ENCODE data around the gene HERC6.
"Not testable (repeated sequence)": the region's sequence is repeated elsewhere in the genome, so short reads cannot be mapped to it uniquely, and the experiment has no call there.

Gene HERC6

DNA sequence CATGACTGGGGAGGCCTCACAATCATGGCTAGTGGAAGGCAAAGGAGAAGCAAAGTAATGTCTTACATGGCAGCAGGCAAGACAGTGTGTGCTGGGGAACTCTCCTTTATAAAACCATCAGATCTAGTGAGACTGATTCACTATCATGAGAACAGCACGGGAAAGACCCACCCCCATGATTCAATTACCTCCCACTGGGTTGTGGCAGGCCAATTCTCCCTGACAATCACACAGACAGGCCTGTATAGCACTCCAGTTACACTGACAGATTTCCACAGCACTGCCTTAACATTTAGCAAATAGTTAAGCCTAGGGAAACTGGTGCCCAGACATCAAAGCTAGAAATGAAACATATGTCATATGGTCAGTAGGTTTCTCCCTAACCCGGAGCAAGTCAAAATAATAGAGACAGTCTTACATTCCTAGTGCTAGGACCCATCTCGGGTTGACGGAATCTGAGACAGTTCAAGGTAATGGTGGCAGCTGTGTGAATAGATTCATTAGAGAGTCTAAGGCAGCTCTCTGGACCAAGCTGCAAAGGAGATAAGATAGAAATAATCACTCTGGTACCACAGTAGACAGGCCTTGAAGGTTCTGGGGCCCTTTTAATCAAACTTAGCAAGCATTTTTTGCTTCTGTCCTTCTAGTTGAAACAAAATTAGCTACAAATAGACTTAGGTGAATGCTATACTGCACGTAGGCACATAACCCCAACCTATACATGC, 68.9 kb downstream of the HERC6 start:
- DNase-seq (ENCODE audit: low spot score) = no peak

GRCh38 chr4:88448211-88448765, 69.6 kb downstream of the HERC6 start:
- DNase-seq (ENCODE audit: low spot score) = not testable (repeated sequence)

GRCh38 chr4:88448889-88449288, 70.2 kb downstream of the HERC6 start:
- DNase-seq (ENCODE audit: low spot score) = no peak

- no peak for DNase-seq (ENCODE audit: low spot score)
These were observed 70.6 kb downstream of the HERC6 start for GRCh38 chr4:88449290-88449689.

GRCh38 chr4:88451205-88451604, 72.6 kb downstream of the HERC6 start:
- no peak for DNase-seq (ENCODE audit: low spot score)

- no peak for DNase-seq (ENCODE audit: low spot score)
These were observed 74.3 kb downstream of the HERC6 start for GRCh38 chr4:88452912-88453311.

DNA sequence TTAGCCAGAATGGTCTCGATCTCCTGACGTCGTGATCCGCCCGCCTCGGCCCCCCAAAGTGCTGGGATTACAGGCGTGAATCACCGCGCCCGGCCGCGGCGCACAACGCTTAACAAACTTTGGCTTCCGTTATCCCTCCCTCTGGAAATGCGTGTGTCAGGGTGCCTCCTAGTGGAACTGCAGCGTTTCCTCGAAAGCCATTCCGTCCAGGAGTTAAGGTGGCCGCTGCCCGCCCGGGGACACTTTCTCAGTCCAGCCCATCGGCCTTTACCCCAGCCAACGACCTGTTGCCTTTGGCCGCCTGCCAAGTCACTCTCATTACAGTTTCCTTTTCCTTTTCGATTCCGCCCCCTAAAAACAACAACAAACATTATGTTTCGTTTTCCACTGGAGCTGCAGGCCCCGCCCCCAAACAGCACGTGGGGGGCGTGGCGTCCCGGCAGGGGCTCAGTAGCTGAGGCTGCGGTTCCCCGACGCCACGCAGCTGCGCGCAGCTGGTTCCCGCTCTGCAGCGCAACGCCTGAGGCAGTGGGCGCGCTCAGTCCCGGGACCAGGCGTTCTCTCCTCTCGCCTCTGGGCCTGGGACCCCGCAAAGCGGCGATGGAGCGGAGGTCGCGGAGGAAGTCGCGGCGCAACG, 78.1 kb downstream of the HERC6 start, which contains the start of gene HERC5:
TSS of gene HERC5 (plus strand) at position 450 of the 637 bp plus-strand sequence. CDS start at position 601, 151 bp downstream.
- peak; percentile 94 for DNase-seq (ENCODE audit: low spot score)

GRCh38 chr4:88457307-88458103, 78.9 kb downstream of the HERC6 start:
- DNase-seq (ENCODE audit: low spot score) = peak; percentile 19

- DNase-seq (ENCODE audit: low spot score) = no peak
These were observed 79.6 kb downstream of the HERC6 start for GRCh38 chr4:88458104-88458740.

DNA sequence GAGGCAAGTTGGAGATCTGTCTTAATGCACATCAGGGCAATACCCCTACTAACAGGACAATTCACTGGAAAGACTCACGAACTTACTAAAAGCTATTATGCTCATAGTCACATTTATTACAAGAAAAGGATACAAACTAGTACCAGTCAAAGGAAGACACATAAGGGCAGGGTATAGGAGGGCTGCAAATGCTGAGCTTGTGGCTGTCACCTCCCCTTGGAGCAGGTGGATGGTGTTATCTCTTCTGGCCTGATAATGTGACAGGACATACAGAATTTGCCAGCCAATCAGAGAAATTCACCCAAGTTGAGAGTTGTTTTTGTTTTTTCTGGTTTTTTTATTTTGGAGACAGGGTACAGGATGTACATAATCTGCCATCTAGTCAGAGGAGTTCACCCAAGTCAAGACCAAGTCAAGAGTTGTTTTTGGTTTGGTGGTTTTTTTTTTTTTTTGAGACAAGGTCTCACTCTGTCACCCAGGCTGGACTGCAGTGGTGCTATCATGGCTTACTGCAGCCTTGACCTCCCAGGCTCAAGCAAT, 87.1 kb downstream of the HERC6 start:
- no peak for DNase-seq (ENCODE audit: low spot score)

DNA sequence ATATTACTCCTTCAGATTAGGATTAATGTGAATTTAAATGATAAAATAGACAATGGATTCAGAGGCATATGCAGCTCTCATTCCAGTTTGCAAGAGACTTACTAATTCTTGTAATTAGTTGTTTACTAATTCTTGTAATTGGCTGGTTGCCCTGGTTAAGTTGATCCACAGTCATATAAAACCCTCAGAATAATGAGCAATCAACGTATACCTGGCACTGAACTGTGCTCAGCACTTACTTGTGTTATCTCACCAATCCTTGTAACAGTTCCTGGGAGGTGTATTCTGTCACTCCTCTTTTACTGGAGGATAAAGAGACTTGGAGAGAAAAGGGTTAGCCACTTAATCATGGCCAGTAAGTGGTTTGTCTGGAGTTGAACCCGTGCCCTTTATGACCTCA, 88.7 kb downstream of the HERC6 start:
- DNase-seq (ENCODE audit: low spot score) = no peak

DNA sequence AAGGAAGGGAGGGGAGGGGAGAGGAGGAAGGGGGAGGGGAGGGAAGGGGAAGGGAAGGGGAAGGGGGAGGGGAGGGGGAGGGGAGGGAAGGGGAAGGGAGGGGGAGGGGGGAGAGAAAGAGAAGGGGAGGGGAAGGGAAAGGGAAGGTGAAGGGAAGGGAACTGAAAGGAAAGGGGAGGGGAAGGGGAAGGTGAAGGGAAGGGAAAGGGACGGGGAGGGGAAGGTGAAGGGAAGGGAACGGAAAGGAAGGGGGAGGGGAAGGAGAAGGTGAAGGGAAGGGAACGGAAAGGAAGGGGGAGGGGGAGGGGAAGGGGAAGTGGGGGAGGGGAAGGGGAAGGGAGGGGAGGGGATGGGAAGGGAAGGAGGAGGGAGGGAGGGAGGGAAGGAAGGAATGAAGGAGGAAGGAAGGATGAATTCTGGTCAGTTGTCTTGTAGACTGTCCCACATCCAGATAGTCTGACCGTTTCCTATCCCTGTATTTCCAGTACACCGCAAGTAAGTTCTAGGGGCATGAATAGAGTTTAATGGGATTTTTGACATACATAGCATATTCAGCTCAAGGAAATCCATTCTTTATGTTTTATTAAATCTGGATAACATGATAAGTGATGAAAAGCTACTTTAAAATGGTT, 98.7 kb downstream of the HERC6 start:
- no peak for DNase-seq (ENCODE audit: low spot score)

DNA sequence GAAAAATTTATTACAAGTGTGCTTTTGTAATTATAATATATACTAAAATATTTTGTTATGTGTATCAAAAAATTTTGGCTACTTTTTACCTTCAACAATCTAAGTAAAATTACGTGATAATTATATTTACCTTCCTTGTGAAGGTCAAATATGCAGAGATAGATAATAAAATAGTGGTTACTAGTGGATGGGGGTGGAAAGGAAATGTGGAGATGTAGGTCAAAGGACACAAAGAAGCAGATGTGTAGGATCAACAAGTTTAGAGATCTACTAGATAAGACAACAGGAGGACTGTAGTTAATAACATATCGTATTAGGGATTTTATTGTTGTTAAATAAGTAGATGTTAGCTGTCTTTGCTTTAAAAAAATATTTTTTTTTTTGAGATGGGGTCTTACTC, 99.6 kb downstream of the HERC6 start:
- no peak for DNase-seq (ENCODE audit: low spot score)

DNA sequence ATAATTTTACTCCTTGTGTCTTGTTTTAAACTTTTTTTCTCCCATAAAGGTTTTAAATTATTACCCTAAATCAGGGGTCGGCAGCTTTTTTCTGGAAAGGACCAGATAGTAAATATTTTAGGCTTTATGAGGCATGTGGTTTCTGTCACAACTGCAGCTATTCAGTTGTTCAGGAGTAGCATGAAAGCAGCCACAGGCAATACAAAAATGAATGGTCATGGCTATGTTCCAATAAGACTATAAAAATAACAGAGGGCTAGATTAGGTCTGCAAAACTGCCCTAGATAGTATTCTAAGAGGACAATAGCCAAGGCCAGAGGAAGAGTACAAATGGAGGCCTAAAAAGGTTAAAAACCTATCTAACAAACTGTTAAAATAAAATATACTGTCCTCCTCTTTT, 102.9 kb downstream of the HERC6 start:
- no peak for DNase-seq (ENCODE audit: low spot score)

GRCh38 chr4:88489100-88489761, 110.6 kb downstream of the HERC6 start:
- no peak for DNase-seq (ENCODE audit: low spot score)

Data from CD4-positive, alpha-beta T cell treated with Interleukin-15 for 4 hours (primary cell).